ENCODE data around the gene LRRK1. TPM values are rescaled to one million over a fixed set of nuclear protein-coding genes. Genes with fewer than 3 reads are reported as not detected.

The LRRK1 gene
- total and polyA plus RNA-seq, 2 experiments from 2014 or later = 2.6 to 4.5 TPM

DNA sequence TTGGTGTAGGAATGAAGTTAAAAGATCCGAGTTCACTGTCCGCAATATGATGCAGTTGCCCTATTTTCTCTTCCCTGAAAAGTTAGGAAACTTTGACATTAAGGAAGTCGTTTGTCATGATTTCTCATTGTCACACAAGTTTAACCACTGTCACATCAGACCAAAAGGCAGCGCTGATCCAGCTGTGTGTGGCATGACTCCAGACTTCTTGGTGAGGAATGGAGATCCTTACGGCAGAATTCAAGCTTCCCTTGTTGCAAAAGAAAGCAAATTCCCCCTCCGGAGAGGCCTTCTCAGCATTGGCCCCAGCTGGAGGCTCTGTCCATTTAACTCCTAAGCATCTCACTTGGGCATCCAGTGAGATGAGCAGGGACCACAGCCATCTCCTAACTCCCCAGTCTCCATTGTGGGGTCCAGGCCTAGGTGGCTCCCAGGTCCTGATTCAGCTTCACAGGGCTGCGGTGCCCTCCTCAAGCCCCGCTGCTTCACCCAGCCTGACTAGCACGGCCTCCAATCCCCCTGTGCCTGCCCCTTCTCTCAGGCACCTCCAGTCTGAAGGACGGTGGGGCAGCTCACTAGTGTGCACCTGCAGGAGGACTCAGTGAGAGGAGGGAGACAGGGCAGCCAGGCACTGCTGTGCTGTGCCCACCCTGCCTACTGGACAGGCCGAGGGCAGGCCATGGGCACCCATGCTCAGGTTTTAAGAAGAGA, 173.2 kb downstream of the LRRK1 start:
- H3K9me3 Mint-ChIP-seq = peaks cover 10% of the 10 kb centered on the region; the same call in 1 of the 3 replicates
- no peak overlapping the region for H3K4me3 Mint-ChIP-seq
- Histone ChIP-seq H3K27me3 (ENCODE audit: insufficient read depth) (no peaks in the 10 kb centered on the region), H3F3A (replicated peaks; ENCODE audit: low read depth) (no peaks in the 10 kb centered on the region), H3K4me3 (no peak overlapping the region), H3K79me2 (replicated peaks; ENCODE audit: insufficient read depth) (no peaks in the 10 kb centered on the region), H3K4me2 (no peak overlapping the region), H3K9me2 (ENCODE audit: insufficient read depth) (peaks cover 8% of the 10 kb centered on the region; the same call in 1 of the 2 replicates), H3K36me3 (ENCODE audit: insufficient read depth) (no peaks in the 10 kb centered on the region), H3K27ac (ENCODE audit: low read depth) (no peak overlapping the region), H4K20me1 (replicated peaks; ENCODE audit: insufficient read depth) (no peaks in the 10 kb centered on the region), H3K4me1 (ENCODE audit: insufficient read depth) (no peaks in the 10 kb centered on the region), H2AFZ (no peak overlapping the region)
- peaks cover 10% of the 10 kb centered on the region; the same call in 2 of the 3 replicates for H3K4me1 Mint-ChIP-seq
- no peak for TF ChIP-seq EZH2phosphoT487 (IDR thresholded peaks at IDR 0.05; ENCODE audit: unreplicated experiment)
- no peak for TF ChIP-seq ZNF331 (CRISPR knock-in tag; IDR thresholded peaks at IDR 0.05; ENCODE audit: low read depth)
- TF ChIP-seq, protein P1, sequence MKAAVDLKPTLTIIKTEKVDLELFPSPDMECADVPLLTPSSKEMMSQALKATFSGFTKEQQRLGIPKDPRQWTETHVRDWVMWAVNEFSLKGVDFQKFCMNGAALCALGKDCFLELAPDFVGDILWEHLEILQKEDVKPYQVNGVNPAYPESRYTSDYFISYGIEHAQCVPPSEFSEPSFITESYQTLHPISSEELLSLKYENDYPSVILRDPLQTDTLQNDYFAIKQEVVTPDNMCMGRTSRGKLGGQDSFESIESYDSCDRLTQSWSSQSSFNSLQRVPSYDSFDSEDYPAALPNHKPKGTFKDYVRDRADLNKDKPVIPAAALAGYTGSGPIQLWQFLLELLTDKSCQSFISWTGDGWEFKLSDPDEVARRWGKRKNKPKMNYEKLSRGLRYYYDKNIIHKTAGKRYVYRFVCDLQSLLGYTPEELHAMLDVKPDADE (IDR thresholded peaks at IDR 0.05) = no peak
- TF ChIP-seq NANOG (IDR thresholded peaks at IDR 0.05; ENCODE audit: borderline replicate concordance) = no peak
- no peaks in the 10 kb centered on the region for H3K36me3 Mint-ChIP-seq (ENCODE audit: low read depth)
- no peak overlapping the region for H3K27ac Mint-ChIP-seq
- peaks cover 7% of the 10 kb centered on the region for H3K27me3 Mint-ChIP-seq (ENCODE audit: insufficient read depth, low read depth, poor library complexity)
- DNase-seq (ENCODE audit: low spot score) (no peak), ATAC-seq (no peak)

DNA sequence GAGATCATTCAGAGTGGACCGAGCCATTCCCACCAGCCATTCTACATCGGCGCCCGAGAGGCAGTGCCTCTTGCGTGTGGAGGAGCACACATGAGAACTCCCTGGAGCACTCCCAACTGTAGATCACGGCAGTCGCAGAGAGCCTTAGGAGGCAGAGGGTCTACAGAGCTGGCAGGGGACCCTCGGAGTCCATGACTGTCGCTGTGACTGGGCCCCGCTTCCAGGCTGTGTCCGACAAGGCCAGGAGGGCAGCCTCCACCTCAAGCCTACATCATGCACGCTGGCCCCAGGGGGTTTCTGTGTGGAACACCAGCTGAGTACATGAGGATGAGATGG, 173.7 kb downstream of the LRRK1 start:
- Histone ChIP-seq H2AFZ (no peak overlapping the region), H3K4me3 (no peak overlapping the region), H3F3A (replicated peaks; ENCODE audit: low read depth) (no peaks in the 10 kb centered on the region), H3K27ac (ENCODE audit: low read depth) (no peak overlapping the region), H4K20me1 (replicated peaks; ENCODE audit: insufficient read depth) (no peaks in the 10 kb centered on the region), H3K4me1 (ENCODE audit: insufficient read depth) (no peaks in the 10 kb centered on the region), H3K27me3 (ENCODE audit: insufficient read depth) (no peaks in the 10 kb centered on the region), H3K79me2 (replicated peaks; ENCODE audit: insufficient read depth) (no peaks in the 10 kb centered on the region), H3K36me3 (ENCODE audit: insufficient read depth) (no peaks in the 10 kb centered on the region), H3K4me2 (no peak overlapping the region), H3K9me2 (ENCODE audit: insufficient read depth) (peaks cover 8% of the 10 kb centered on the region; the same call in 1 of the 2 replicates)
- Mint-ChIP-seq H3K4me1 (peaks cover 10% of the 10 kb centered on the region; the same call in 2 of the 3 replicates), H3K27me3 (ENCODE audit: insufficient read depth, low read depth, poor library complexity) (peaks cover 7% of the 10 kb centered on the region), H3K27ac (no peak overlapping the region), H3K9me3 (peaks cover 10% of the 10 kb centered on the region; the same call in 1 of the 3 replicates), H3K36me3 (ENCODE audit: low read depth) (no peaks in the 10 kb centered on the region), H3K4me3 (no peak overlapping the region)
- no peak for ATAC-seq
- DNase-seq (ENCODE audit: low spot score) = no peak
- no peak for TF ChIP-seq POLR2AphosphoS5 (IDR thresholded peaks at IDR 0.05; ENCODE audit: low read depth)
- TF ChIP-seq CREB1 (CRISPR knock-in tag; IDR thresholded peaks at IDR 0.05; ENCODE audit: low read depth) = no peak
- no peak for TF ChIP-seq ZNF331 (CRISPR knock-in tag; IDR thresholded peaks at IDR 0.05; ENCODE audit: low read depth)
- TF ChIP-seq EZH2phosphoT487 (IDR thresholded peaks at IDR 0.05; ENCODE audit: unreplicated experiment) = no peak
- TF ChIP-seq ZNF114 (CRISPR knock-in tag; IDR thresholded peaks at IDR 0.05) = no peak
- TF ChIP-seq, protein P1 (IDR thresholded peaks at IDR 0.05) = no peak
- TF ChIP-seq, protein P2, sequence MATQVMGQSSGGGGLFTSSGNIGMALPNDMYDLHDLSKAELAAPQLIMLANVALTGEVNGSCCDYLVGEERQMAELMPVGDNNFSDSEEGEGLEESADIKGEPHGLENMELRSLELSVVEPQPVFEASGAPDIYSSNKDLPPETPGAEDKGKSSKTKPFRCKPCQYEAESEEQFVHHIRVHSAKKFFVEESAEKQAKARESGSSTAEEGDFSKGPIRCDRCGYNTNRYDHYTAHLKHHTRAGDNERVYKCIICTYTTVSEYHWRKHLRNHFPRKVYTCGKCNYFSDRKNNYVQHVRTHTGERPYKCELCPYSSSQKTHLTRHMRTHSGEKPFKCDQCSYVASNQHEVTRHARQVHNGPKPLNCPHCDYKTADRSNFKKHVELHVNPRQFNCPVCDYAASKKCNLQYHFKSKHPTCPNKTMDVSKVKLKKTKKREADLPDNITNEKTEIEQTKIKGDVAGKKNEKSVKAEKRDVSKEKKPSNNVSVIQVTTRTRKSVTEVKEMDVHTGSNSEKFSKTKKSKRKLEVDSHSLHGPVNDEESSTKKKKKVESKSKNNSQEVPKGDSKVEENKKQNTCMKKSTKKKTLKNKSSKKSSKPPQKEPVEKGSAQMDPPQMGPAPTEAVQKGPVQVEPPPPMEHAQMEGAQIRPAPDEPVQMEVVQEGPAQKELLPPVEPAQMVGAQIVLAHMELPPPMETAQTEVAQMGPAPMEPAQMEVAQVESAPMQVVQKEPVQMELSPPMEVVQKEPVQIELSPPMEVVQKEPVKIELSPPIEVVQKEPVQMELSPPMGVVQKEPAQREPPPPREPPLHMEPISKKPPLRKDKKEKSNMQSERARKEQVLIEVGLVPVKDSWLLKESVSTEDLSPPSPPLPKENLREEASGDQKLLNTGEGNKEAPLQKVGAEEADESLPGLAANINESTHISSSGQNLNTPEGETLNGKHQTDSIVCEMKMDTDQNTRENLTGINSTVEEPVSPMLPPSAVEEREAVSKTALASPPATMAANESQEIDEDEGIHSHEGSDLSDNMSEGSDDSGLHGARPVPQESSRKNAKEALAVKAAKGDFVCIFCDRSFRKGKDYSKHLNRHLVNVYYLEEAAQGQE (IDR thresholded peaks at IDR 0.05; ENCODE audit: unreplicated experiment) = no peak
- no peak for TF ChIP-seq EZH2 (IDR thresholded peaks at IDR 0.05; ENCODE audit: low read depth, unreplicated experiment)
- TF ChIP-seq STAT1 (IDR thresholded peaks at IDR 0.05; ENCODE audit: unreplicated experiment) = no peak
- no peak for TF ChIP-seq JUNB (IDR thresholded peaks at IDR 0.05; ENCODE audit: unreplicated experiment)

Measured in GM23338 (cell line).